ENCODE measurements around the gene FCSK.

FCSK gene

GRCh38 chr16:70474320-70475053, 20.1 kb downstream of the FCSK start:
- Histone ChIP-seq H3K9ac (ENCODE audit: low read depth, low read length) (no peak overlapping the region), H3K4me1 (ENCODE audit: insufficient read depth, low read length) (peaks cover 3% of the 10 kb centered on the region; the same call in 1 of the 2 replicates), H3K36me3 (ENCODE audit: insufficient read depth, low read length) (peaks cover 8% of the 10 kb centered on the region; the same call in 1 of the 2 replicates), H3K9me3 (ENCODE audit: insufficient read depth, low read depth, low read length) (no peaks in the 10 kb centered on the region), H3K4me3 (ENCODE audit: low read length) (no peak overlapping the region), H3K27me3 (ENCODE audit: insufficient read depth, low read length) (no peaks in the 10 kb centered on the region), H3K27ac (ENCODE audit: low read depth, low read length) (no peak overlapping the region)
- WGBS, result 95% methylated on average over 22 of the region's 22 CpGs

- Histone ChIP-seq H3K9me3 (ENCODE audit: insufficient read depth, low read depth, low read length) (no peaks in the 10 kb centered on the region), H3K4me1 (ENCODE audit: insufficient read depth, low read length) (peaks cover 3% of the 10 kb centered on the region; the same call in 1 of the 2 replicates), H3K27me3 (ENCODE audit: insufficient read depth, low read length) (no peaks in the 10 kb centered on the region), H3K36me3 (ENCODE audit: insufficient read depth, low read length) (peaks cover 15% of the 10 kb centered on the region), H3K9ac (ENCODE audit: low read depth, low read length) (no peak overlapping the region; the same call in 1 of the 2 replicates), H3K4me3 (ENCODE audit: low read length) (no peak overlapping the region), H3K27ac (ENCODE audit: low read depth, low read length) (no peak overlapping the region)
- WGBS, result 87% methylated on average over 24 of the region's 24 CpGs
Measured at GRCh38 chr16:70475054-70475871, 20.9 kb downstream of the FCSK start.

- no peaks in the 10 kb centered on the region for H3K9me3 ChIP-seq (ENCODE audit: insufficient read depth, low read depth, low read length)
- no peak overlapping the region for H3K27ac ChIP-seq (ENCODE audit: low read depth, low read length)
- no peak overlapping the region for H3K9ac ChIP-seq (ENCODE audit: low read depth, low read length)
- H3K4me3 ChIP-seq (ENCODE audit: low read length), result no peak overlapping the region
- H3K27me3 ChIP-seq (ENCODE audit: insufficient read depth, low read length), result no peaks in the 10 kb centered on the region
- WGBS, result 91% methylated on average over 13 of the region's 13 CpGs
- H3K4me1 ChIP-seq (ENCODE audit: insufficient read depth, low read length), result peaks cover 3% of the 10 kb centered on the region; the same call in 1 of the 2 replicates
- peaks cover 27% of the 10 kb centered on the region for H3K36me3 ChIP-seq (ENCODE audit: insufficient read depth, low read length)
Measured at GRCh38 chr16:70476272-70477020, 22.1 kb downstream of the FCSK start.

- Histone ChIP-seq H3K4me1 (ENCODE audit: insufficient read depth, low read length) (peaks cover 3% of the 10 kb centered on the region; the same call in 1 of the 2 replicates), H3K27me3 (ENCODE audit: insufficient read depth, low read length) (no peaks in the 10 kb centered on the region), H3K27ac (ENCODE audit: low read depth, low read length) (no peak overlapping the region), H3K36me3 (ENCODE audit: insufficient read depth, low read length) (peaks cover 40% of the 10 kb centered on the region), H3K4me3 (ENCODE audit: low read length) (no peak overlapping the region), H3K9ac (ENCODE audit: low read depth, low read length) (no peak overlapping the region), H3K9me3 (ENCODE audit: insufficient read depth, low read depth, low read length) (no peaks in the 10 kb centered on the region)
- WGBS, result 95% methylated on average over 8 of the region's 8 CpGs
Measured at GRCh38 chr16:70478169-70478568, 23.8 kb downstream of the FCSK start.

DNA sequence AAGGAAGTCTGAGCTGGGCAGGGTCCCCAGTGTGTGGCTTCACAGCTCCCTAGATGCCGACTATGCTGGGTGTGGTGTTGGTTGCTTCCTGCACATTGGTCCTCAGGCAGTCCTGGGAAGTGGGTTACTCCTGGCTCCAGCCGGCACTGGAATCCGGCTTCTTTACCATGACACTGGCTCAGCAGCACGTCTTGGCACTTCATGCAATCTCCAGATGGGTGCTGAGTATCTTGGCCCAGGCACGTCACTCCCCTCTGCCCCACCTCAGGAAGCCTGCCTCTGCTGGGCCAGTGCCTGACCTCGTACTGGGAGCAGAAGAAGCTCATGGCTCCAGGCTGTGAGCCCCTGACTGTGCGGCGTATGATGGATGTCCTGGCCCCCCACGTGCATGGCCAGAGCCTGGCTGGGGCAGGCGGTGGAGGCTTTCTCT, 24.5 kb downstream of the FCSK start:
- Histone ChIP-seq H3K4me3 (ENCODE audit: low read length) (no peak overlapping the region), H3K36me3 (ENCODE audit: insufficient read depth, low read length) (peaks cover 45% of the 10 kb centered on the region), H3K9ac (ENCODE audit: low read depth, low read length) (no peak overlapping the region), H3K4me1 (ENCODE audit: insufficient read depth, low read length) (peaks cover 3% of the 10 kb centered on the region; the same call in 1 of the 2 replicates), H3K27me3 (ENCODE audit: insufficient read depth, low read length) (no peaks in the 10 kb centered on the region), H3K27ac (ENCODE audit: low read depth, low read length) (no peak overlapping the region), H3K9me3 (ENCODE audit: insufficient read depth, low read depth, low read length) (no peaks in the 10 kb centered on the region)
- 86% methylated on average over 10 of the region's 10 CpGs for WGBS

- Histone ChIP-seq H3K27me3 (ENCODE audit: insufficient read depth, low read length) (no peaks in the 10 kb centered on the region), H3K4me3 (ENCODE audit: low read length) (no peak overlapping the region), H3K4me1 (ENCODE audit: insufficient read depth, low read length) (peaks cover 3% of the 10 kb centered on the region; the same call in 1 of the 2 replicates), H3K9ac (ENCODE audit: low read depth, low read length) (no peak overlapping the region), H3K9me3 (ENCODE audit: insufficient read depth, low read depth, low read length) (no peaks in the 10 kb centered on the region), H3K27ac (ENCODE audit: low read depth, low read length) (no peak overlapping the region), H3K36me3 (ENCODE audit: insufficient read depth, low read length) (peaks cover 49% of the 10 kb centered on the region)
- WGBS, result 96% methylated on average over 17 of the region's 17 CpGs
Measured at GRCh38 chr16:70480127-70481105, 26.0 kb downstream of the FCSK start.

GRCh38 chr16:70481929-70482536, 27.6 kb downstream of the FCSK start:
- no peak overlapping the region for H3K4me3 ChIP-seq (ENCODE audit: low read length)
- no peak overlapping the region for H3K27ac ChIP-seq (ENCODE audit: low read depth, low read length)
- no peaks in the 10 kb centered on the region for H3K27me3 ChIP-seq (ENCODE audit: insufficient read depth, low read length)
- peaks cover 49% of the 10 kb centered on the region for H3K36me3 ChIP-seq (ENCODE audit: insufficient read depth, low read length)
- no peaks in the 10 kb centered on the region for H3K9me3 ChIP-seq (ENCODE audit: insufficient read depth, low read depth, low read length)
- H3K9ac ChIP-seq (ENCODE audit: low read depth, low read length), result no peak overlapping the region
- peaks cover 3% of the 10 kb centered on the region; the same call in 1 of the 2 replicates for H3K4me1 ChIP-seq (ENCODE audit: insufficient read depth, low read length)
- WGBS, result 94% methylated on average over 7 of the region's 7 CpGs

- WGBS, result 91% methylated on average over 5 of the region's 5 CpGs
- Histone ChIP-seq H3K9me3 (ENCODE audit: insufficient read depth, low read depth, low read length) (no peaks in the 10 kb centered on the region), H3K27me3 (ENCODE audit: insufficient read depth, low read length) (no peaks in the 10 kb centered on the region), H3K9ac (ENCODE audit: low read depth, low read length) (no peak overlapping the region), H3K36me3 (ENCODE audit: insufficient read depth, low read length) (peaks cover 49% of the 10 kb centered on the region), H3K27ac (ENCODE audit: low read depth, low read length) (no peak overlapping the region), H3K4me3 (ENCODE audit: low read length) (no peak overlapping the region), H3K4me1 (ENCODE audit: insufficient read depth, low read length) (peaks cover 3% of the 10 kb centered on the region; the same call in 1 of the 2 replicates)
Measured at GRCh38 chr16:70482624-70483023, 28.2 kb downstream of the FCSK start.

DNA sequence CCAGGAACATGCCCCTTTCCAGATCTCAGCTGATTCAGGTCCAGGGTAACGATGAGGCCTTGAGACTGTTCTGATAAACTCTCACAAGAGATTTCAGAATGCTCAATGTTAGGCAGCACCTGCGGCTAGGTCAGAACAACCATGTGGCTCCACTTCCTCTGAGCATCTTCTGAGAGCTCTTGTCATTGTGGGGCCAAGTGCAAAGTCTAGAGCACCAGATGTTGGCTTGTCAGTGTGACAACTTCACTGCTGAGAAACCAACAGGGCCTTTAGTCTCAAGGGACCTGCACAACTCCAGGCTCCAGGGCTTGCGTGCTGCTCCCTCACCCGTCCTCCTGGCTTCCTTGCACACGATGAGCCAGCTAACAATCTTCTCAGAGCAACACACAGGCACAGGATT, 29.0 kb downstream of the FCSK start:
- peaks cover 3% of the 10 kb centered on the region; the same call in 1 of the 2 replicates for H3K4me1 ChIP-seq (ENCODE audit: insufficient read depth, low read length)
- H3K9me3 ChIP-seq (ENCODE audit: insufficient read depth, low read depth, low read length), result no peaks in the 10 kb centered on the region
- H3K4me3 ChIP-seq (ENCODE audit: low read length), result no peak overlapping the region
- no peak overlapping the region for H3K9ac ChIP-seq (ENCODE audit: low read depth, low read length)
- no peaks in the 10 kb centered on the region for H3K27me3 ChIP-seq (ENCODE audit: insufficient read depth, low read length)
- 83% methylated on average over 5 of the region's 5 CpGs for WGBS
- H3K36me3 ChIP-seq (ENCODE audit: insufficient read depth, low read length), result peaks cover 49% of the 10 kb centered on the region
- H3K27ac ChIP-seq (ENCODE audit: low read depth, low read length), result no peak overlapping the region

- no peak overlapping the region for H3K4me3 ChIP-seq (ENCODE audit: low read length)
- peaks cover 41% of the 10 kb centered on the region for H3K36me3 ChIP-seq (ENCODE audit: insufficient read depth, low read length)
- no peak overlapping the region for H3K9ac ChIP-seq (ENCODE audit: low read depth, low read length)
- no peak overlapping the region for H3K27ac ChIP-seq (ENCODE audit: low read depth, low read length)
- WGBS, result 100% methylated on average over 2 of the region's 2 CpGs
- H3K4me1 ChIP-seq (ENCODE audit: insufficient read depth, low read length), result no peaks in the 10 kb centered on the region
- no peaks in the 10 kb centered on the region for H3K9me3 ChIP-seq (ENCODE audit: insufficient read depth, low read depth, low read length)
- H3K27me3 ChIP-seq (ENCODE audit: insufficient read depth, low read length), result no peaks in the 10 kb centered on the region
Measured at GRCh38 chr16:70484867-70485266, 30.5 kb downstream of the FCSK start.
